GM12892 (cell line): ENCODE data around the gene MATN1. TPM values are rescaled to one million over a fixed set of nuclear protein-coding genes. Genes with fewer than 3 reads are reported as not detected.
"Not testable (repeated sequence)": the region's sequence is repeated elsewhere in the genome, so short reads cannot be mapped to it uniquely, and the experiment has no call there.

ENCODE experiments used
- DNase-seq: peaks from one replicate; pipeline ENCODE4 v3.0.0; 2011; ENCODE audit not compliant: insufficient read length
- FAIRE-seq: peaks from 2 replicates; lab custom pipeline; 2011; peaks lifted over from hg19 to GRCh38; lab: Jason Lieb, UNC
- POLR2A ChIP-seq: IDR thresholded peaks from 2 replicates; pipeline ENCODE4 v1.6.1; 2011; ENCODE audit warnings: low read depth, low read length, control low read depth
- POLR2AphosphoS5 ChIP-seq: IDR thresholded peaks from 2 replicates; pipeline ENCODE4 v1.6.1; 2011; ENCODE audit warnings: low read depth, low read length, control low read depth
- TAF1 ChIP-seq: IDR thresholded peaks from 2 replicates; pipeline ENCODE4 v1.6.1; 2011; ENCODE audit warnings: low read depth, mild to moderate bottlenecking, control low read depth, low read length, borderline replicate concordance
- polyA plus RNA-seq: library from polyadenylated mRNA; unstranded; fragments of >200 nt; gene quantifications from one replicate; pipeline ENCODE4 v1.2.1, GENCODE V29; 2012; ENCODE audit warnings: missing spikeins, inconsistent platforms; ENCODE audit not compliant: missing spikeins

MATN1 gene
- polyA plus RNA-seq: 0.30 TPM

- FAIRE-seq (no peak), DNase-seq (no peak)
- no peak for TF ChIP-seq TAF1
- TF ChIP-seq POLR2A: no peak
- no peak for TF ChIP-seq POLR2AphosphoS5
Observed at GRCh38 chr1:30723331-30723755, at the start of gene MATN1. TSS of gene MATN1 (minus strand) at chr1:30723585. CDS start at chr1:30723551, 34 bp downstream.

DNA sequence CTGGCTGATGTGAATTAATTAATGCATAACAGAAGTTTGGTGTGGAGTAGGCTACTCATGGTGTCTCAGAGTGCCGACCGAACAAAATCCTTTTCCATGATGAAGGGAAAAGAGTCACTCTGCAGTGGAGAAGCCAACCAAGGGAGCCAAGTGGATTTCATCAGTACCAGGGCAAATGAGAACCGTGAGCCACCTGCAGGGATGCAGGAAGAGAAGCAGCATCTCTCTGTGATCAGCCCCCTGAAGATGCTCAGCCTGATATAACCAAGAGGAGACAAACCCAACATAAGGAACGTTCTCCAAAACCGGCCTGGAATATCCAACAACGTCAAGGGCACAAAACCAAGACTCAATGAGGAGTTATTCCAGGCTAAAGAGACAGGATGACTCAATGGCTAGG, 47.6 kb upstream of the MATN1 start:
- no peak for FAIRE-seq
- no peak for DNase-seq
- no peak for TF ChIP-seq POLR2A
- no peak for TF ChIP-seq POLR2AphosphoS5
- TF ChIP-seq TAF1: no peak

DNA sequence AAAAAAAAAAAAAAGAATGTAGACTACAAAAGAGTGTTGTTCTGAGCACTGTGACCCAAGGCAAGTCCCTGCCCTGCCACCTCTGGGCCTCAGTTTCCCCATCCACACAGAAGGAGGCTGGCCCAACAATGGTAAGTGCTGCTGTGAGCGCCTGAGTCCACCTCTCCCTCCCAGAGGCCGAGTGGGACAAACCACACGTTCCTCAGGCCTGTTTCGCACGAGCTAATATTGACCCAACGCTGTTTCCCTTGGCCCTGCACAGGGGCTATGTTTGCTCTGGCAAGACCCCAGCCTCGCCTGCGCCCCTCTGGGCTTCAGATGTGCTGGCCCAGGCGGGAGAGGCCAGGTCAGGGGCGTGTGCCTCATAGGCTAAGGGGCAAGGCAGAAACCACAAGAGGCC, 46.8 kb upstream of the MATN1 start:
- no peak for DNase-seq
- TF ChIP-seq POLR2AphosphoS5 (no peak), POLR2A (no peak), TAF1 (no peak)
- no peak for FAIRE-seq

GRCh38 chr1:30768830-30769718, 45.7 kb upstream of the MATN1 start:
- no peak for DNase-seq
- TF ChIP-seq POLR2A (no peak), TAF1 (no peak), POLR2AphosphoS5 (no peak)
- FAIRE-seq: peak; percentile 79

GRCh38 chr1:30768159-30768829, 44.9 kb upstream of the MATN1 start:
- no peak for DNase-seq
- FAIRE-seq: peak; percentile 67

GRCh38 chr1:30766948-30767347, 43.6 kb upstream of the MATN1 start:
- FAIRE-seq, DNase-seq: not testable (repeated sequence)

More at GRCh38 chr1:30768159-30768829, 44.9 kb upstream of the MATN1 start:
- TF ChIP-seq TAF1: no peak
- no peak for TF ChIP-seq POLR2A
- TF ChIP-seq POLR2AphosphoS5: no peak

DNA sequence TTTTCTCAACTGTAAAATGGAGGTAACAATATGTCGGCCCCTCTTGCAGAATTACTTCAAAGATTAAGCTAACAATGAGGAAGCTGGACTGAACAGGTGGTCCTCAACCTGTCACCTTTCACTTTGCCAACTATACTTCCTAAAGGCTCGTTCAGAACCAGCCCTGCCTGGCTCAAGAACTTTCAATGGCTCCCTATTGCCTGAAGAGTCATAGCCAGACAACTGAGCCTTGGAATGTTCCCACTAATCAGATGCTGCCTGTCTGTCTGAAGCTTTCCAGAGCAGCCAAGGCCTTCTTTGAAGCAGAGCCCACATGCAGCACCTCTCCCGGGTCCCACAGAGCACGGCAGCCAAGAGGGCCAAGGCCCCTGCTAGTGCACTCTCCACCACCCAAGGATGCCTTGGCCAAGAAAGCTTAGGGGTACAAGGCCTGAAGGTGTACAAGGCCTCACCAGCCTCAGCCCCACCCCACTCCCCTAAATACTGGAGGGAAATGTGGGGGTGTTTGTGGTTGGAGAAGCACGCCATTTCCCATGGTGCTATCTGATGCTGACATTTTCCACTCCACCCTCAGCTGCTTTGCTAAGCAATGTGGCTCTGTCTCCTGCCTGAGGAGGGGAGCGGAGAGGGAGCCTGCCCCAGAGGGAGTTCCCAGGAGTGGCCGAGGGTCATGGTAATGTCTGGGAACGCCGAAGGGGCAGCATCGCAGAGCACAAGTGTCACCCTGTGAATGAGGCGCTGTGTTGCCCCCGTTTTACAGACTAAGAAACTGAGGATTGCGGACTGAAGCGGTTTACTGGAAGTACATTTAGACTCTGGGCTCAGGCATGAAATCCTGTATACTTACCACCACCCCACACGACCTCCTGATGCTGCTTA, 42.4 kb upstream of the MATN1 start:
- no peak for FAIRE-seq
- DNase-seq: no peak
- TF ChIP-seq POLR2AphosphoS5 (no peak), TAF1 (no peak), POLR2A (no peak)

- peak; percentile 100 for FAIRE-seq
- TF ChIP-seq POLR2A (no peak), TAF1 (no peak), POLR2AphosphoS5 (no peak)
- DNase-seq: peak; percentile 72
Observed at GRCh38 chr1:30764939-30765555, 41.7 kb upstream of the MATN1 start.

- peak; percentile 56 for FAIRE-seq
- no peak for TF ChIP-seq POLR2AphosphoS5
- no peak for TF ChIP-seq POLR2A
- TF ChIP-seq TAF1: no peak
- DNase-seq: no peak
Observed at GRCh38 chr1:30764396-30764795, 41.0 kb upstream of the MATN1 start.

DNA sequence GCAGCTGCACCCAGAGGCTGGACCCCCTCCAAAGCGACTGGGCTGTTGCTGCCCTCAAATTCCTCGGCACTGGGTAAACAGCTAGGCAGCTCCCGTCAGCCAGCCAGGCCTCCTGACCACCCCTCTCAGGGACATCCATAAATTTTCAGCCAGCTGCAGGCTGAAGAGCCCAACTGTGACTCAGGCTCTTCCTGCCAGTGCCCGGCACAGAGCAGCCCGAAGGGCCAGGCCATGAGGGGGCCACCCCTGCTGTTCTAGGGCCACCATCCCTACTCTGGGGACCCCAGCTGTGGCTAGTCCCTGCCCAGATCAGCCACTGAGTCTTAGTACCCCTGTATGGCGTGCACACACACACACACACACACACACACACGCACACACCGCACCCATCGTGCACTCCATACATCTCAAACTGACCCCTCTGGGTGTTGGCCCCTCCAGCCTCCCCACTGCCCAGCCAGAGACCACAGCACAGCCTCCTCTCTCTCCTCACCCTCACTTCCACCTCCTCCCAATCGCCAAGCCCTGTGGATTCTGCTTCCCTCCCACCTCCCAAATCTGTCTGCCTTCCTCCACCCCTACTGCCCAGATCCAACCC, 40.4 kb upstream of the MATN1 start:
- no peak for TF ChIP-seq POLR2AphosphoS5
- TF ChIP-seq POLR2A: 0 out of 2 replicates have a peak, but pooled peaks have one; percentile 12
- no peak for DNase-seq
- peak; percentile 46 for FAIRE-seq
